ENCODE measurements around the gene GLI3.

The GLI3 gene

GRCh38 chr7:42099470-42100155 lies 137.4 kb downstream of the GLI3 start:
- DNase-seq: no peak

- DNase-seq: no peak
These were observed 137.9 kb downstream of the GLI3 start for GRCh38 chr7:42099066-42099465.

- no peak for DNase-seq
These were observed 139.3 kb downstream of the GLI3 start for GRCh38 chr7:42097752-42098151.

GRCh38 chr7:42096681-42097561 lies 140.1 kb downstream of the GLI3 start:
- DNase-seq: no peak

- DNase-seq: no peak
These were observed 140.7 kb downstream of the GLI3 start for GRCh38 chr7:42096268-42096667.

- DNase-seq: no peak
These were observed 141.2 kb downstream of the GLI3 start for GRCh38 chr7:42095791-42096190.

- no peak for DNase-seq
These were observed 143.6 kb downstream of the GLI3 start for GRCh38 chr7:42093349-42093905.

- no peak for DNase-seq
These were observed 145.3 kb downstream of the GLI3 start for GRCh38 chr7:42091461-42092291.

GRCh38 chr7:42090806-42091205 lies 146.2 kb downstream of the GLI3 start:
- DNase-seq: no peak

- no peak for DNase-seq
These were observed 147.0 kb downstream of the GLI3 start for GRCh38 chr7:42090056-42090455.

GRCh38 chr7:42087616-42088015 lies 149.4 kb downstream of the GLI3 start:
- no peak for DNase-seq

GRCh38 chr7:42085531-42085930 lies 151.5 kb downstream of the GLI3 start:
- no peak for DNase-seq

GRCh38 chr7:42084263-42084662 lies 152.7 kb downstream of the GLI3 start:
- no peak for DNase-seq

- no peak for DNase-seq
These were observed 153.7 kb downstream of the GLI3 start for GRCh38 chr7:42083284-42083683.

GRCh38 chr7:42082144-42082543 lies 154.9 kb downstream of the GLI3 start:
- no peak for DNase-seq

GRCh38 chr7:42081671-42082070 lies 155.3 kb downstream of the GLI3 start:
- no peak for DNase-seq

- DNase-seq: no peak
These were observed 156.0 kb downstream of the GLI3 start for GRCh38 chr7:42080841-42081586.

- DNase-seq: no peak
These were observed 159.5 kb downstream of the GLI3 start for GRCh38 chr7:42077271-42078135.

GRCh38 chr7:42076870-42077269 lies 160.1 kb downstream of the GLI3 start:
- no peak for DNase-seq

GRCh38 chr7:42075418-42075817 lies 161.6 kb downstream of the GLI3 start:
- no peak for DNase-seq

- DNase-seq: no peak
These were observed 162.9 kb downstream of the GLI3 start for GRCh38 chr7:42074076-42074475.
